Ovary (tissue), 9 donors: ENCODE measurements around the gene MCAT. TPM values are rescaled to one million over a fixed set of nuclear protein-coding genes. Genes with fewer than 3 reads are reported as not detected.

Experiments
- DNase-seq, 5 donors: peaks; one replicate each; pipeline ENCODE4 v3.0.0-alpha.2; 2019 to 2020
- H3K27ac ChIP-seq, 2 donors: fragments of 200-600 bp; one replicate each; pipeline versions ENCODE4 v1.5.1 to v1.8.0; 2019 to 2022
- H3K27me3 ChIP-seq: fragments of 200-600 bp; one replicate; pipeline ENCODE4 v1.8.0; 2022
- H3K36me3 ChIP-seq: fragments of 200-600 bp; sonication (generic); one replicate; pipeline ENCODE4 v1.5.1; 2019
- H3K4me1 ChIP-seq: one replicate; pipeline ENCODE4 v1.8.1; 2013; ENCODE audit warnings: mild to moderate bottlenecking, moderate library complexity; ENCODE audit not compliant: insufficient read depth
- H3K4me3 ChIP-seq: fragments of 200-600 bp; sonication (generic); one replicate; pipeline ENCODE4 v1.5.1; 2017
- H3K9me3 ChIP-seq, 2 donors: fragments of 200-600 bp in 1 of 2; sonication (generic) in 1 of 2; one replicate each; pipeline versions ENCODE4 v1.5.1 to v1.8.1; 2013 to 2019; ENCODE audit warnings: mild to moderate bottlenecking in 1 of 2, moderate library complexity in 1 of 2
- CTCF ChIP-seq, 3 donors: fragments of 450-650 bp in 2 of 3; fragments of 200-600 bp in 1 of 3; IDR thresholded peaks; one replicate each; pipeline versions ENCODE4 v1.5.1 to v1.8.0; 2016 to 2022; ENCODE audit warnings: antibody characterized with exemption in 3 of 3, mild to moderate bottlenecking in 1 of 3
- EP300 ChIP-seq: sonication (generic); formaldehyde crosslinking; IDR thresholded peaks from one replicate; pipeline ENCODE4 v1.6.1; 2017; ENCODE audit warnings: antibody characterized with exemption
- POLR2A ChIP-seq: fragments of 450-650 bp; IDR thresholded peaks from one replicate; pipeline ENCODE4 v1.6.1; 2017; ENCODE audit warnings: antibody characterized with exemption, mild to moderate bottlenecking, moderate library complexity
- WGBS, 3 donors: extraction: QIAGEN DNeasy Blood & Tissue Kit in 1 of 3; methylation state at CpG; one replicate each; pipeline versions ENCODE4 v1.1.5 to v1.1.7; 2013 to 2017; 5-methylcytosine and 5-hydroxymethylcytosine counted together
- intact Hi-C, 4 donors: fragments of 100-400 bp; cut with DNase I; formaldehyde crosslinking; loops; one replicate each; pipeline versions ENCODE4 v1.11.0 to v1.15.1; 2022 to 2023
- polyA plus RNA-seq, 2 donors: library from polyadenylated mRNA; stranded (reverse); fragments of 200-250 nt in 1 of 2; fragments of 350-450 nt in 1 of 2; fragmentation: Illumina TruSeq in 1 of 2; extraction: RNeasy Lipid Tissue Mini Kit (QIAGEN cat#74804) in 1 of 2; gene quantifications; one replicate each; pipeline ENCODE4 v1.2.3, GENCODE V29; 2013 to 2014
- total RNA-seq, 7 donors: library from RNA; depleted of rRNA in 2 of 7; stranded (reverse); fragments of >200 nt in 2 of 7; fragmentation: NEBNext Ultra II Directional in 3 of 7; extraction: Animal tissue kit (Norgen Biotek cat#: 25700) in 3 of 7; gene quantifications; one replicate each; pipeline versions ENCODE4 v1.1.0 to v1.2.4, GENCODE V29; 2016 to 2023
- donor health status: DM: no; HTN: no; CAD: no; lungs with moderate emphysema.
- donor health status: DM: no; HTN: no; CAD: no.
- donor health status: Bipolar disorder and iron deficiency.
- donor health status: DM: yes; HTN: yes; CAD: no.
- donor health status: DM: no; HTN: no; CAD: no.
- donor health status: DM: yes; HTN: yes; CAD: no.

Gene MCAT
- total and polyA plus RNA-seq, 9 donors = 7.5 to 34.0 (median 15.9) TPM

DNA sequence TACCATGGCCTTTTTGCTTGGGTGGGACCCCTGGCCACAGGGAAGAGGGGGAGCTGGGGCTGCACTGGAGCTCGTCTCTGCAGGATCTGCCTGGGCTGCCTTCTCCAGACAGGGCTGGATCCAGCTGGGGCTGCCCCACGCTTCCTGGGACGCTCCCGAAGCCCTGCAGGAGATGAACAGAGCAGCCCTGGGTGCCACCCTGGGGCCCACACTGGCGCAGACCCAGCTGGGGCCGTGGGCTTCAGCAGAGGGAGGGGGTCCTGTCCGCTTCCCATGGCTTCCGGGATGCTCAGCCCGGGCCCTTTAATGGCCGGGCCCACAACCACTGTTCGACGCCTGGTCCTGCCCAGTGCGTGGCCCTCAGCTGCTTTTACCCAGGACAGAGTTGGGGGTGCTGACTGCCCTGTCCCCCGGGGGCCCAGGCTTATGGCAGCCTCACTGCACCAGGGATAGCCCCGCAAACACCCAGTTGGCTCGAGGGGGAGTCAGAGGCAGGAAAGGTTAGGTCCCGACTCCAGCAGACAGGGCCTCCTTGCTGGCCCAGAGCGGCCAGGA is 20.1 kb upstream of the MCAT start:
- Histone ChIP-seq H3K27me3 (no peaks in the 10 kb centered on the region), H3K27ac (peak overlapping the region; percentile 51 to 56), H3K4me3 (no peak overlapping the region), H3K9me3 (no peaks in the 10 kb centered on the region), H3K36me3 (no peaks in the 10 kb centered on the region), H3K4me1 (peaks cover 13% of the 10 kb centered on the region)
- intact Hi-C loops = no loop called here
- 55 to 68% (median 62%) methylated on average over 18 of the region's 18 CpGs for WGBS, 3 donors
- TF ChIP-seq POLR2A (no peak), EP300 (no peak), CTCF (IDR thresholded peaks at IDR 0.05) (no peak)
- DNase-seq = no peak

- peak in 1 of 5 donors; percentile 51 for DNase-seq
These were observed 19.4 kb upstream of the MCAT start for GRCh38 chr22:43162412-43163150.

GRCh38 chr22:43160497-43161126 is 17.4 kb upstream of the MCAT start:
- TF ChIP-seq POLR2A (no peak), EP300 (no peak), CTCF (IDR thresholded peaks at IDR 0.05) (no peak)
- H3K27me3 ChIP-seq = no peaks in the 10 kb centered on the region
- H3K36me3 ChIP-seq = no peaks in the 10 kb centered on the region
- H3K4me3 ChIP-seq = no peak overlapping the region
- H3K4me1 ChIP-seq = peaks cover 13% of the 10 kb centered on the region
- no peak for DNase-seq
- no peaks in the 10 kb centered on the region for H3K9me3 ChIP-seq
- WGBS, 3 donors = 91 to 94% (median 92%) methylated on average over 8 of the region's 8 CpGs
- intact Hi-C loops = no loop called here
- H3K27ac ChIP-seq = no peak overlapping the region

More at GRCh38 chr22:43162412-43163150, 19.4 kb upstream of the MCAT start:
- TF ChIP-seq POLR2A = no peak
- TF ChIP-seq CTCF (IDR thresholded peaks at IDR 0.05) = no peak
- TF ChIP-seq EP300 = no peak
- Histone ChIP-seq H3K4me1 (peaks cover 13% of the 10 kb centered on the region), H3K36me3 (no peaks in the 10 kb centered on the region), H3K4me3 (no peak overlapping the region), H3K9me3 (no peaks in the 10 kb centered on the region), H3K27me3 (no peaks in the 10 kb centered on the region), H3K27ac (peak overlapping the region in 1 of 2 donors; percentile 56)
- WGBS, 3 donors = 94 to 96% (median 95%) methylated on average over 23 to 24 of the region's 24 CpGs
- intact Hi-C loops = no loop called here

GRCh38 chr22:43159484-43160178 is 16.4 kb upstream of the MCAT start:
- H3K27me3 ChIP-seq = no peaks in the 10 kb centered on the region
- no peak for TF ChIP-seq CTCF (IDR thresholded peaks at IDR 0.05)
- no peak for TF ChIP-seq POLR2A
- TF ChIP-seq EP300 = no peak
- no peaks in the 10 kb centered on the region for H3K36me3 ChIP-seq
- no peaks in the 10 kb centered on the region for H3K9me3 ChIP-seq
- peaks cover 13% of the 10 kb centered on the region for H3K4me1 ChIP-seq
- WGBS, 3 donors = 71 to 74% (median 74%) methylated on average over 15 to 18 of the region's 18 CpGs
- intact Hi-C loops = no loop called here
- no peak for DNase-seq
- no peak overlapping the region for H3K4me3 ChIP-seq
- H3K27ac ChIP-seq = no peak overlapping the region
